Hepatocyte (in vitro differentiated cells): Measurements from ENCODE around the gene PSEN1.

Source experiments
- CTCF ChIP-seq: fragments of 200-600 bp; sonication (generic); IDR thresholded peaks from 2 replicates; pipeline ENCODE4 v1.5.1; 2016; ENCODE audit warnings: antibody characterized with exemption, mild to moderate bottlenecking; ENCODE audit not compliant: poor library complexity
- EZH2 ChIP-seq: fragments of 200-600 bp; sonication (generic); IDR thresholded peaks from 2 replicates; pipeline ENCODE4 v1.6.1; 2016; ENCODE audit warnings: antibody characterized with exemption, mild to moderate bottlenecking, borderline replicate concordance

GRCh38 chr14:73097421-73097820 is 38.9 kb upstream of the PSEN1 start:
- TF ChIP-seq CTCF (no peak), EZH2 (no peak)
